Mesendoderm (in vitro differentiated cells): ENCODE data around the gene IQSEC1.

Source experiments
- DNase-seq: peaks from one replicate; pipeline ENCODE4 v3.0.0; 2013
- H2AK5ac ChIP-seq: 2 replicates; pipeline ENCODE4 v1.6.1; 2013; ENCODE audit warnings: low read length, inconsistent platforms
- H2BK120ac ChIP-seq: 2 replicates; pipeline ENCODE4 v1.6.1; 2013; ENCODE audit warnings: low read depth, mild to moderate bottlenecking, low read length, moderate library complexity, mixed read lengths
- H2BK15ac ChIP-seq: replicated peaks from 2 replicates; pipeline ENCODE4 v1.6.1; 2013; ENCODE audit warnings: low read depth, mild to moderate bottlenecking, moderate library complexity
- H2BK5ac ChIP-seq: 2 replicates; pipeline ENCODE4 v1.6.1; 2013; ENCODE audit warnings: low read length, inconsistent platforms
- H3K18ac ChIP-seq: 2 replicates; pipeline ENCODE4 v1.6.1; 2013; ENCODE audit warnings: mild to moderate bottlenecking, low read length, mixed read lengths
- H3K23ac ChIP-seq: one replicate; pipeline ENCODE4 v1.6.1; 2013; ENCODE audit warnings: low read length
- H3K27ac ChIP-seq: 2 replicates; pipeline ENCODE4 v1.5.1; 2013; ENCODE audit warnings: low read depth, mild to moderate bottlenecking, inconsistent platforms, low read length, moderate library complexity
- H3K27me3 ChIP-seq: 2 replicates; pipeline ENCODE4 v1.6.1; 2013; ENCODE audit warnings: low read length, control low read depth, mild to moderate bottlenecking, inconsistent platforms; ENCODE audit not compliant: insufficient read depth, poor library complexity
- H3K36me3 ChIP-seq: 2 replicates; pipeline ENCODE4 v1.6.1; 2013; ENCODE audit warnings: low read length, inconsistent platforms; ENCODE audit not compliant: control insufficient read depth, insufficient read depth
- H3K4ac ChIP-seq: one replicate; pipeline ENCODE4 v1.6.1; 2013; ENCODE audit warnings: low read depth, mild to moderate bottlenecking, low read length, moderate library complexity
- H3K4me1 ChIP-seq: 2 replicates; pipeline ENCODE4 v1.6.1; 2013; ENCODE audit warnings: low read depth, low read length, inconsistent platforms; ENCODE audit not compliant: control insufficient read depth
- H3K4me2 ChIP-seq: 2 replicates; pipeline ENCODE4 v1.6.1; 2013; ENCODE audit warnings: low read length
- H3K4me3 ChIP-seq: 2 replicates; pipeline ENCODE4 v1.5.1; 2013; ENCODE audit warnings: mild to moderate bottlenecking, low read length
- H3K56ac ChIP-seq: one replicate; pipeline ENCODE4 v1.6.1; 2013; ENCODE audit warnings: low read length
- H3K79me1 ChIP-seq: 2 replicates; pipeline ENCODE4 v1.6.1; 2013; ENCODE audit warnings: low read length, inconsistent platforms
- H3K79me2 ChIP-seq: 2 replicates; pipeline ENCODE4 v1.6.1; 2013; ENCODE audit warnings: mild to moderate bottlenecking, low read length; ENCODE audit not compliant: control insufficient read depth, insufficient read depth
- H3K9ac ChIP-seq: 2 replicates; pipeline ENCODE4 v1.6.1; 2013; ENCODE audit warnings: low read length, inconsistent platforms
- H4K5ac ChIP-seq: one replicate; pipeline ENCODE4 v1.6.1; 2013; ENCODE audit warnings: low read length
- H4K8ac ChIP-seq: one replicate; pipeline ENCODE4 v1.6.1; 2013; ENCODE audit warnings: low read depth, mild to moderate bottlenecking, control low read depth, low read length, moderate library complexity
- WGBS: extraction: QIAGEN DNeasy Blood & Tissue Kit; methylation state at CpG from one replicate; pipeline ENCODE4 v1.1.7; 2013; ENCODE audit warnings: low lambda C conversion rate, missing lambda C conversion rate; ENCODE audit not compliant: insufficient coverage; ENCODE audit errors: extremely low coverage; 5-methylcytosine and 5-hydroxymethylcytosine counted together

The IQSEC1 gene

DNA sequence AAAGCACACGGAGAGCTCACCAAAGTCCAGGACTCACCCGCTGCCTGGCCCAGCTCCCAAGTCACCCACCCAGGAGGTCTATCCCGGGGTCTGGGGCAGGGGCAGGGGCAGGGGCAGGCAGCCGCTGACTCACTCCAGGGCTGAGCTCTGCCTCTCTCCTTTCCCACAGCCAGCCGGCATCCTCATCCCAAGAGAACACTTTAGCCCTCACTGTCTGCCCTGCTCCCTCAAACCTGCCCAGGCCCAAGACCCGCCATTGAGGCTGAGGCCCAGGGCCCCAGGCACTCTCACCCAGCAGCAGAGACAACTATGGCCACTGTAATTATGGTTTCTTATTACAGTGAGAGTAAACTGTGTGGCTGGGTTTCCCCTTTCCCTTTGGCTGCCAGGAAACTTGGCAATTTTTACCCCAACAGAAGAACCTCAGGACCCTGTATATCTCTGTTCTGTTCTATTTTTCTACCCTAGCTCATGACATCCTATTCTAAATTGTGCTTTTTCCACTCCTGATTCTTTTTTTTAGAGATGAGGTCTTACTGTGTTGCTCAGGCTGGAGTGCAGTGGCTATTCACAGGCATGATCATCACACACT, 53.0 kb downstream of the IQSEC1 start:
- H4K8ac ChIP-seq: no peak overlapping the region

GRCh38 chr3:13019243-13020095, 53.8 kb downstream of the IQSEC1 start:
- Histone ChIP-seq H3K79me1 (no peaks in the 10 kb centered on the region), H3K23ac (no peak overlapping the region), H3K4ac (no peak overlapping the region), H2AK5ac (no peak overlapping the region), H3K4me1 (peaks cover 5% of the 10 kb centered on the region), H2BK5ac (no peak overlapping the region), H3K27me3 (no peaks in the 10 kb centered on the region), H3K9ac (peak overlapping the region; percentile 50), H3K4me2 (peak overlapping the region; percentile 29), H2BK15ac (no peak overlapping the region), H3K18ac (peak overlapping the region; percentile 24), H3K27ac (no peak overlapping the region), H2BK120ac (no peak overlapping the region), H3K79me2 (no peaks in the 10 kb centered on the region), H3K36me3 (no peaks in the 10 kb centered on the region), H4K5ac (no peak overlapping the region), H4K8ac (no peak overlapping the region), H3K56ac (peak overlapping the region; percentile 79), H3K4me3 (no peak overlapping the region)
- no CpG with 5 or more reads among the region's 30 CpGs for WGBS
- DNase-seq: peak; percentile 93

More for the DNA sequence above, 53.0 kb downstream of the IQSEC1 start:
- Histone ChIP-seq H2BK15ac (no peak overlapping the region), H2AK5ac (no peak overlapping the region), H3K4me1 (peaks cover 5% of the 10 kb centered on the region), H3K36me3 (no peaks in the 10 kb centered on the region), H3K79me2 (no peaks in the 10 kb centered on the region), H3K18ac (no peak overlapping the region), H4K5ac (no peak overlapping the region), H2BK120ac (no peak overlapping the region), H3K27me3 (no peaks in the 10 kb centered on the region), H3K27ac (no peak overlapping the region), H3K56ac (no peak overlapping the region), H3K4me3 (no peak overlapping the region), H2BK5ac (no peak overlapping the region), H3K23ac (no peak overlapping the region), H3K79me1 (no peaks in the 10 kb centered on the region), H3K4me2 (no peak overlapping the region), H3K9ac (no peak overlapping the region), H3K4ac (no peak overlapping the region)
- no CpG with 5 or more reads among the region's 6 CpGs for WGBS
- DNase-seq: no peak

- no peak overlapping the region for H4K8ac ChIP-seq
- H2AK5ac ChIP-seq: no peak overlapping the region
- peak overlapping the region; percentile 79 for H3K56ac ChIP-seq
- H3K18ac ChIP-seq: peak overlapping the region; percentile 24
- H3K23ac ChIP-seq: no peak overlapping the region
- H2BK120ac ChIP-seq: no peak overlapping the region
- H4K5ac ChIP-seq: no peak overlapping the region
- no peaks in the 10 kb centered on the region for H3K27me3 ChIP-seq
- H3K4me2 ChIP-seq: peak overlapping the region; percentile 29
- H3K4ac ChIP-seq: no peak overlapping the region
- no peak overlapping the region for H2BK15ac ChIP-seq
- no peak for DNase-seq
- H3K27ac ChIP-seq: no peak overlapping the region
- no peak overlapping the region for H2BK5ac ChIP-seq
- H3K79me1 ChIP-seq: no peaks in the 10 kb centered on the region
- peaks cover 5% of the 10 kb centered on the region for H3K4me1 ChIP-seq
- peak overlapping the region; percentile 50 for H3K9ac ChIP-seq
- no peak overlapping the region for H3K4me3 ChIP-seq
- WGBS: no CpG with 5 or more reads among the region's 15 CpGs
- no peaks in the 10 kb centered on the region for H3K79me2 ChIP-seq
- no peaks in the 10 kb centered on the region for H3K36me3 ChIP-seq
Observed at GRCh38 chr3:13018561-13019242, 54.5 kb downstream of the IQSEC1 start.

DNA sequence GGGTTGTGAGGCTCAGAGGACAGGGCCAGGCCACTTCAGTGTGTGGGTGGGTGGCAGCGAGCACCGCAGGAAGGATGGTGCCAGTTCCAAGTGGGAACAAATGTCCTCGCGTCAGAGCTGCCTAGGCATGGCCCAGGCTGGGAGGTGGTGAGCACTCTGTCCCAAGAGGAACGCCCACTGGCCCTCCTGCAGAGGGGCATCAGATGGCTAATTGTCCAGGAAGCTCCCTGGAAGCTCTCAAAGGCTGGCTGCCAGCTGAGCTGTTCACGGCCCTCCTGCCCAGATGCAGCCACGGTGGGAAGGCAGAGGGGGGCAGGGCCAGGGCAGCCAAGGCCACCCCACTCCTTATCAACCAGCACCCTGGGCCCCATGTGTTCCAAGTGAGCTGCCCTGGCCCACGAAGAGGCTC, 55.2 kb downstream of the IQSEC1 start:
- Histone ChIP-seq H3K18ac (no peak overlapping the region), H3K27me3 (no peaks in the 10 kb centered on the region), H4K5ac (no peak overlapping the region), H3K4ac (no peak overlapping the region), H2BK5ac (no peak overlapping the region), H4K8ac (no peak overlapping the region), H3K27ac (no peak overlapping the region), H3K4me3 (no peak overlapping the region), H2BK15ac (no peak overlapping the region), H3K79me2 (no peaks in the 10 kb centered on the region), H3K36me3 (no peaks in the 10 kb centered on the region), H3K4me1 (peaks cover 5% of the 10 kb centered on the region), H3K56ac (no peak overlapping the region), H3K79me1 (no peaks in the 10 kb centered on the region), H2BK120ac (no peak overlapping the region), H3K4me2 (no peak overlapping the region), H2AK5ac (no peak overlapping the region), H3K23ac (no peak overlapping the region), H3K9ac (no peak overlapping the region)
- DNase-seq: peak; percentile 45
- no CpG with 5 or more reads among the region's 8 CpGs for WGBS

- no peaks in the 10 kb centered on the region for H3K27me3 ChIP-seq
- H2BK5ac ChIP-seq: no peak overlapping the region
- DNase-seq: no peak
- H3K36me3 ChIP-seq: no peaks in the 10 kb centered on the region
- H4K5ac ChIP-seq: no peak overlapping the region
- no peak overlapping the region for H3K23ac ChIP-seq
- H3K56ac ChIP-seq: no peak overlapping the region
- H3K79me2 ChIP-seq: no peaks in the 10 kb centered on the region
- no peak overlapping the region for H3K27ac ChIP-seq
- H3K4ac ChIP-seq: no peak overlapping the region
- no peak overlapping the region for H3K4me3 ChIP-seq
- no peak overlapping the region for H3K4me2 ChIP-seq
- H3K9ac ChIP-seq: no peak overlapping the region
- H3K18ac ChIP-seq: no peak overlapping the region
- H4K8ac ChIP-seq: no peak overlapping the region
- H2BK120ac ChIP-seq: no peak overlapping the region
- H3K79me1 ChIP-seq: no peaks in the 10 kb centered on the region
- no peak overlapping the region for H2BK15ac ChIP-seq
- no peak overlapping the region for H2AK5ac ChIP-seq
- H3K4me1 ChIP-seq: peaks cover 5% of the 10 kb centered on the region
- WGBS: no CpG with 5 or more reads among the region's 16 CpGs
Observed at GRCh38 chr3:13017361-13018042, 55.7 kb downstream of the IQSEC1 start.
